ENCODE results near the gene ADAM12.
"Not testable (repeated sequence)": the region's sequence is repeated elsewhere in the genome, so short reads cannot be mapped to it uniquely, and the experiment has no call there.

ADAM12 gene

DNA sequence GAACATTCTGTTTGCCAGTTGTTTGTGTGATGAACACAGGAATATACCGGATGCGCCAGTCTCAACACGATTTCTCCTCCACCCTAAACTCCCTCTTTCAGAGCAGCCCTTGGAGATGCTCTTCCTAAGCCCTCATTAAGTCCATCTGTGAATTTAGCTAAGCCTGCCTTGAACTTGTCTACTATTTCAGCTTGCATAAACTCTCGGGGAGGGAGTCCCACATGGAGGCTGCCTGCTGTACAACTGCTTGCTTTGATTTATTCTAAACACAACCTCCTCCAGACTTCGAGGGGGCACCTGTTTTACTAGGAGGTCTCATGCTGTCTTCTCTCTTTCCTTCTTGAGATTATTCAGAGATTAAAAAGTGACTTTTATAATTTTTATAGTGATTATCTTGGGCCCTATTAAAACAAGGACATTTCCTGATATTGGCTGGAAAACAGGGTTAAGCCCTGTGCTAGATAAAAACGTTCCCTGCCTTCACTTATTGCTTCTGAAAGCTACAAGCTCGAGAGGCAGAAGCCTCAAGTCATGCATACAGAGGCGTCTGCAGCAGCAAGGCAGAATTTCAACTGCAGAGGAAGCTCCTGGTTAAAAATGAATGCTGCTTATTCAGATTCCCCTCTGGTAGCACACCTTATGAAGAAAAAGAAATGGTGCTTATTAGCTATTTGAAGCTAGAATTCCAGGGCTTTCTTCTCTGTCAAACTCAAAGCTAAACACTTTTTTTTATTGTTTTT is 317.6 kb downstream of the ADAM12 start:
- no peak for DNase-seq

DNA sequence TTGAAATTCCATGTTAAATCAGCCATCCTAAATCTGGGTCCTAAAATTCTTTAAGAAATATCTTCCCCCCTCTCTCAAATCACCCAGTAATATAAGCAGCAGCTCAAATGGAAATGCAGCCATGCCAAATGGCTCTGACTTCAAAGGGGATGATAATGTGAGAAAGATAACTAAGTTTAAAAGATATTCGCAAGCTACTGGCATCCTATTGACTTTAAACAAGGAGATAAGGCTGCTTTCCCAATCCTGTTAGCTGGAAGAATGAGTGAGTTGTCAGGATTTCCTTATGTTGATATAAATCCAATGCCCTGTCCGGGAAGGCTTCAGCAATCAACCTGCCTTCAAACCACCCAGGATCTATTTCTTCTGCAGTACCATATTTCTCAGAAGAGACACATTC is 320.0 kb downstream of the ADAM12 start:
- no peak for DNase-seq

DNA sequence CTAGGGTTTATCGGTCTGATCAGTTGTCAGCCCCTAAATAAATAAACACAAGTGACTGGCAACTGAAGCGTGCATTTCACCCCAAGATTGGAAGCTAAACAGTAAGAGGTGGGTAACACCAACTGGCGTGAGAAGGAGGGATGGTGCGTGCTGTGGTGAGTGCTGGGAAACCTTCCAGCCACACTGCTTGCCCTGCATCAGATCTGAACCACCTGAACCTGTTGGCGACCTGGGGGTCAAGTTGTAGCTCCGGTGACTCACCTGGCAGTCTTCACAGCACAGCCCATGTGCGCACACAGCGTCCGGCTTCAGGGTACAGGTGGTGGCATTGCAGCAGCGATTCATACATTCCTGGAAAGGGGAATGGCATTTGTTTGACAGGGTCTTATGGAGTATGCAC is 321.8 kb downstream of the ADAM12 start:
- no peak for DNase-seq

DNA sequence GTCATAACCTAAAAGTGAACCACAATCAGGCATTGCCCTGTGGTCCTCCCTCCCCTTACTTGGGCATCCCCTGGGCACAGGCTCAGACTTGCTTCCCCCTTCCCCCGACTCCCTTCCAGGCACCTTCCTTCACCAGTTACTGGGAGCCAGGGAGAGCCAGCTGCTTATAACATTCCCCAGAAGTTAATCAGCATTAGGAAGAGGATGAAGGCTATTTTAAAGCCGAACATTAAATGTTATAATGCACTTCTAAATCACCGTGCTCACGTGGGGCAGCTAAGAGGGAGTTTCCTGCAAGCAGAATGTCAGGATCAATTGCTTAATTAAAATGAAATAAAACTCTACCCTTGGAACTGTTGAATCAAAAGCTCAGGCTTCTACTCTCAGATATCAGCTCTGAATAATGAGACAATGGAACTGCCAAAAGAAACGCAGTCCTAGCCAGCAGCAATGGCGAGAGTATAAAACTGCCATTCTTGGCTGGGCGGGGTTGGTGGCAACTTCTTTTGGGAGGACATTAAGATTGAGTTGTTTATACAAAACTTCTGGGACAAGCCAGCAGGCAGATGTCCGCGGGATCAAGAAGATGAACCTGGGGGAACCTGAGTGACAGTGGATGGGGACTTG is 322.4 kb downstream of the ADAM12 start:
- DNase-seq = no peak

DNA sequence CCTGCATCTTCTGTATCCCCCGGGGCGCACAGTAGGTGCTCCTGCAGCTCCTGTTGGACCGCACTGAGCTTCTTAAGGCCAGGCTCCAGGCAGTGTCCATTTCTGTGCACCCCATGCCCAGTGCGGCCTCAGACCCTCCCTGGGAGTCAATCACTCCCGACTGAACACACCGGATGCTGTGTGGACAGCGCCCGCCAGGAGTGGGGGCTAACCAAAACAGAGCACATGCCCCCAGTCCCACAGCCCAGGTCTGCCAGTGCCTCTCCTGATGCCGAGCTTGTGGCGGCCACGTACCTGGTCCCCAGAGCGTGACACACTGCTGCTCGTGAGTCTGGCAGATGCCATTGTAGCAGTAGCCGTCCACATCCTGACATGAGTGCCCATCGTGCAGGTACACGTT is 323.8 kb downstream of the ADAM12 start:
- no peak for DNase-seq

DNA sequence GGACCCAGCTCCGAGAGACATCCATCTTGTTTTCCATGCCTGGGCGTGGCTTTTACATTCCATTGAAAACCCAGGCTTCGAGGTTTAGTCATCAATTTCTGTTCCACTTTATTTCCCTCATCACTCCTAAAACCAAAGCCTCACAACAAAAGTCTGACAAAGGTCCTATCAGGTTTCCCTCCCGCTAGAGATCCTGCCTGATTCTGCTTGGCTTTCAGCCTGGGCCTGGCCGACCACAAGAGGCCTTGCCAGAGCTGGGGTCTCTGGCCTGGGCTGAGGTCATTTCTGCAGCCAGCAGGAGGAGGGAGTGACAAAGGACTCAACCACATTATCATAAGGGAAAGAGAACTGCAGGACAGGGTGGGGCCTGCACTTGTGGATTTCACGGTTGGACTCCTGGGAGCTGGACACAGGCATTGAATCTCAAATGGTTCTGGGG is 324.9 kb downstream of the ADAM12 start:
- DNase-seq = no peak

DNA sequence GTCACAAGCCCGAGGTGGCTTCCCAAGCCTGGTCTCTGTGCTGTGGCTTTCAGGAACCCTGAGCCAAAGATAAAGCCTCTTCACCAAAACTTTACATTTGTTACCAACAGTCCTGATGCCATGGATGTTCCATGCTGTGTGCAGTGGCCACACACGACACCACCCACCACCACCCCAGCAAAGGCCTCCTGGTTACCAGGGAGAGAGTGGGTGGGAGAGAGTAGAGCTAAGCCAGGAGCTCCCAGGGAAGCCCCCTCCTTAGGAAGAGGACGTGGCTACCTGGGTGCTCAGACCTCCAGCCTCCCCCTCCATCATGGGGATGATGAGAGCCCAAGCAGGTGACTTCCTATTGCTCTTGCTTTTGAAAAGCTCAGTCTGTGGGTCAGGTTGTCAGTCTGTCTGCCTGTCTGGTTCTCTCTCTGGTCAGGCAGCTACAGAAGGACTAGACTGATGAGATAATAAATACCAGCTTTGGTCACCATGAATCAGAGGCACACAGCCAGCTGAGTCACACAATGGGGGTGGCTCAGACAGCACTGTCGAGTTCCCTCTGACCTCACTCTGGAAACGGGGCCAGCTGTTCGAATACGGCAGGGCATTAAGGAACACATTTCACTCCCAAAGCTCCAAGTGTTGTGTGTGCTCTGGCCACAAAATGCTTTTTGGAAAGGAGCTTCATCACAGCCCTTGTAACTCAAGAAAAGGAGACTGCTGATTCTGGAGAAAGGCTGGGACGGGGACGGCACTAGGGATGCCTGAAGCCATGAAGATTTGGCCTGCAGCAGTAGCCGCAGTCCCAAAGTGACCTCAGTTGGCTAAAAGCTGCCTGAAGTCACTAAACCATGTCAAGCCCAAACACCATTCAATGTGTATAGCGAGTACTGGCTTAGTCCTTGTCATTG is 325.9 kb downstream of the ADAM12 start:
- DNase-seq = peak in 1 of 2 experiments; percentile 14

DNA sequence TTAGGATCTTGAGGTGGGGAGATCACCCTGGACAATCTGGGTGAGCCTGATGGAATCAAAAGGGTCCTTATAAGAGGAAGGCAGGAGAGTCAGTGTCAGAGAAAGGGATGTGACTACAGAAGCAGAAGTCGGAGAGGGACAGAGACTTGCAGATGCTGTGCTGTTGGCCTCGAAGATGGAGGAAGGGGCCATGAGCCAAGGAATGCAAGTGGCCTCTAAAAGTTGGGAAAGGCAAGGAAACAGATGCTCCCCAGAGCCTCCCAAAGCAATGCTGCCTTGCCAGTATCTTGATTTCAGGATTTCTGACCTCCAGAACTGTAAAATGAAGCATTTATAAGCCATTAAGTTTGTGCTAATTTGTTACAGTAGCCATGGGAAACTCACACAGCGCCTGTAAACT is 326.8 kb downstream of the ADAM12 start:
- DNase-seq = no peak

DNA sequence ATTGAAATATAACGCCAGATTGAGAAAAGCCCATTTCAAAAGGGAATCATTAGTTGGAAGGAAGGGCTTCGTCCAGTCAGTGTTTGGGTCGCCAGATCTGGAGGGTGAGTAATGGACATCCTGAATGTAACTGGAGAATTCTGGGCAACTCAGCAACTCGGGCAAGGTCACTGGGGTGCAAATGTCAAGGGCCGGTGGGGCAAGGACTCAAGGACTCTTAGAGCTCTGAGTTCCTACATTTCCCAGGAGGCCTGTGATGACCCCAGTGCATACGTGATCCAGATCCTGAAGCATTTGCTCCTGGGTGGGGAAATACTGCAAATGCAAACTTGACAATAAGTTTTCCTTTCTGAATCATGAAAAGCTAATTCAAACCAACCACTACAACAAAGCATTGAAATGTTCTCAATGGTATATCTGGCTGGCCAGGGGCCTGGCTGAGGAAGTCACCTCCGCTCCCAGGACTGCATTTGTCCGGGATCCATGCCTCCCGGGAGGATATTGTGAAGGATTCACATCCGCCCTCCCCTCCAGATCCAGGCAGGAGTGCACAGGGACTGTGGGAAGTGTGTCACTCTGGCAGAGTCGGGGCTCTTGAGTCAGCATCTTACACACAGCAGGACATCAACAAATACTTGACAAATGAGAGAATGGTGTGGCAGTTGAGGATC is 327.9 kb downstream of the ADAM12 start:
- DNase-seq = no peak

DNA sequence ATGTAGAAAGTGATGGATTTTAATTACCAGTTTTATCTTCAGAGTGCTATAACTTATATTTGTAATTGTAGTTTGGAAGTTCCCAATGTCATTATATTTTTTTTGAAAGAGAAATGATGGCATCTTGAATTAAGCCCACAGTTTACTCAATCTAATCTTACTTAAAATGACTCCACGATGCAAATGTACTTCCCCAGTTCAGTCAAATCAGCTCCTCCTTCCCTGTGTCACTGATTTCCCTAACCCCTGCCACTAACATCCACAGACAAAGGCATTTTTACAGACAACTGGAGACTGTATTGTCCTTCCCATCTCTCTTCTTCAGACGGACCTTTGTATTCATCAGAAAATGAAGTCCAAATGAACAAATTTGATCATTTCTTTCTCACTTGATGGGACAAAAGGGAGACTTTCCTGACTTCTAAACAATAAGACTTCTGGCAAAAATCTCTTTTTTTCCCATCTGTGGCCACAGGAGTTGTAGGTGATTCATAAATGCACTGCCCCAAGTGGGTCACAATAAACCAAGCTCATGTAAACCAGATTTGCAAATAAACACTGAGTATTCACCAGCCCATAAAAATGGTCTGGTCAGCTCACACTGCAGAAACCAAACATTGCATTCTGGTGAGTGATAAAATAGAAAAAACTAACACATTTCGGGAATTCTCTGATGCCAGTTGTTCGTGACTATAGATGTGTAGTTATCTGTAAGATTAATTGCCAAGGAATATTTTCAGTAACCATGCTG is 329.0 kb downstream of the ADAM12 start:
- DNase-seq = no peak

DNA sequence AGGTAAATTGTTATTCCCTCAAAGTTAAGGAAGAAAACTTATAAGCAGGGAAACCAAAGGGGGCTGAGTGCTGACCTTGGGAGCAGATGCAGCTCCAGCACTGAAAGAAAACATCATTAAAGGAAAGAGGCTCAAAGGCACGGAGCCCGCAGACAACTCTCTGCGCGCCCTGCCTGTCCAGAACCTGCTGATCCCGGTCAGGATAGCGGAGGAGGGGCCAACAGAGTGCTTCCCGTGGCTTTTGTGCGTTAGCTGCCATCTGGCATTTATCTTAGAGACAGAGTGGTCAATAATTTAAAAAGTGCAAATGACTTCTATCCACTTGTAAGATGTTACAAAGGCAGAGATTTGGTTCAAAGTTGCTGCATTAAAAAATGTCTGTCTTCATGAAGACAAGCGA is 329.8 kb downstream of the ADAM12 start:
- no peak for DNase-seq

DNA sequence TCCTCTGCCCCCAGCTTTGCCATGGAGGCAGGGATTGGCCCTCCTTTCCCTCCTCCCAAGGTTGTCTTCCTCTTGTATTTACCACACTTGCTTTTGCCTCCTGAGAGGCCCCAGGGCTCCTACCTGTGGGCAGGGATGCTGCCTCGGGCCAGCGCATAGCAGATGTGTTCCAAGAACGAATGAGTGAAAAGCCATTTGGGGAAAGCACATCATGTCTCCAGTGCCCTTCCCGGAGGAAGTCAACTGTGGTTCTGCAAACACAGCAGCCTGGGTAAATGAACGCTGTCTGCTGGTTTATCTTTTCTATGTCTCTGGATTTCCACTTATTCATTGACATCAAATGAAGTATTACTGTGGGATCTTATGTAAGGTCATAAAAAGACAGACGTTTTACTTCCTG is 330.2 kb downstream of the ADAM12 start:
- no peak for DNase-seq

DNA sequence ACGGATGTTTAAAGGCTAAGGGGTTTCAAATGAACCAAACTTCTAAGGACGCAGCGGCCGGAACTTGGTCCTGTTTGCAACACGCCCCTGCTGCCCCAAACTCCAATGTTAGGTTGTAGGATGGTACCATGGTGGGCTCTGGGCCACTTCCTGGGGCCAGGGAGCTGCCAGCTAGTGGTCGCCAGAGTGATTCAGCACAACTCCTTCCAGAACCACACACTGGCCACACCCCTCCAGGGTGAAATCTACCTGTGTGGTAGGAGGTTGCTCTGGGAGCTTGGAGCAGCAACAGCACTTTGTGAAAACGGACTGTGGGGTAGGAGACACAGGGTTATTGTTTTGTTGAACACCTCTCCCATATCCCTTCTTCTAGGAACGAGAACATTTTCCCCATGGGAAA is 330.8 kb downstream of the ADAM12 start:
- DNase-seq = no peak

DNA sequence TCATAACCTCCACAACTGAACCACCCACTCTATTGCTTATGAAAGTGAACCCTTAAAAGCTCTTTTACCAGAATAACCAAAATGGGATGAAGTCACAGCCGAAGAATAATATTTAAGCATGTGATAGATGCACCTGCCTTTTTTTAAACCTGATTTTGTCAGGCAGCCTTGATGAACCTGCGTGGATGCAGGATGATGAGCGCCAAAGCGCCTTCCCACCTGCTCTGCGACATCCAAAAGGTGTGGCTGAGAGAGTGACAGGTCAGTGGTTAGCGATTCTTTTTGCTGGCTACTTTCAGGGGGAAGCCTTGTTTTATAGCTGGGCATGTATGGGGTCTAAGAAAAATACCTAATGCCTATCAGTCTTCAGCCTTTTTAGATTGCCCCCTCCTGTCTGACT is 334.1 kb downstream of the ADAM12 start:
- DNase-seq = no peak

DNA sequence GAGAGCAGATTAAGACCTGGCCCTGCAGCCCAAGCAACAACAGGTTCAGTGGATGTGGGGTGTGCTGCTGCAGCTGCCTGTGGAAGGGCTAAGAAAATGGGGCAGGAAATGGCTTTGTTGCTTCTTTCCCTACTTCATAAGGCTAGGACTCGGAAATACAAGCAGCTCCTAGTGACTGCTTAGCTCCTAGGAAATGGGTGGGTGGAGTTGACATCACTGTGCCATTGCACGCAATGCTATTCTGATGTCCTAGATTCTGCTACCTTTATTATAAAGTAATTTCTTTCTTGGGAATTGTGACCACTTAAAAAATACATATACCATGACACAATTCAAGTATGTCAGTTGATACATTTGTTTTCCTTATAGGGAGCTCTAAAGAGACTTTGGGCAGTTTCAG is 336.1 kb downstream of the ADAM12 start:
- no peak for DNase-seq

DNA sequence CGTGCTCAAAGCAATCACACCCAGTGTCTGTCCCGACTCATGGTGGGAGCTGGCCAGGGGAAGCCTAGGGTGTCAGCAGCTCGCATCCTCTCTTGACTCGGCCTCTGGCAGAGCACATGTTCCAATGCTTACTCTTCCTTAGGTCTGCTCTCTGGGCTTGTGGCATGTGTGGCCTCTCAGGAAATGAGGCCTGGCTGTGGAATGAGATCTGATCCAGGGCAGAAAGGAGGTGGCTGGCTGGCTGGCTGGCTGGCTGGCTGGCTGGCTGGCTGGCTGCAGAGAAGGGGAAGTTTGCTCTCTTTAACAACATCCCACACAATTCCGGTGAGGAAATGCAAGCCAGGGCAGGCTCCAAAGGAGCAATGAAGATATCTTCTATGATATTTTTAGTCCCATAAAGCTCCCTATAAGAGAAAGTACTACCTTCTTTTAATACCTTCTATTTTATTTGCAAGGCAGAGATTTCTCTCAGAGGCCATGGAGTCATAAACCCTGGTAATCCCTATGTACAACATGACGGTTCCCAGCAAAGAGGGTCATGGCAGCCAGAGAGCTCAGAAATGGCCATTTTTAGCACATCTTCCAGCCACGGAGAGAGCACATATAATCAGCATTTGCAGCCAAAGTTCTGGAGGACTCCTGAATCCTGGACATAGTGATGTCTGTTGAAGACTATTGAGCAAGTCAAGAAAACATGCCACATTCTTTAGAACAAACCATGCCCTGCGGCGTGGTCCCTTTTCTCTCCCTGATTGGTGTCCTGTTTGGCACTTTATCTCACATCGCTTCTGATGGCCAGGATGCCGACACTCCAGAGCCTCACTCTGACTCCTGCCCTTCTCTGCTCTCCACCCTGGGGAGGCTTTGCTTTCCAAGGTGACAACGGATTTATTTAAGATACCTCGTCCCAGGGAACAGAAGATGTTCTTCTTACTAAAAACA is 338.2 kb downstream of the ADAM12 start:
- DNase-seq = no peak

DNA sequence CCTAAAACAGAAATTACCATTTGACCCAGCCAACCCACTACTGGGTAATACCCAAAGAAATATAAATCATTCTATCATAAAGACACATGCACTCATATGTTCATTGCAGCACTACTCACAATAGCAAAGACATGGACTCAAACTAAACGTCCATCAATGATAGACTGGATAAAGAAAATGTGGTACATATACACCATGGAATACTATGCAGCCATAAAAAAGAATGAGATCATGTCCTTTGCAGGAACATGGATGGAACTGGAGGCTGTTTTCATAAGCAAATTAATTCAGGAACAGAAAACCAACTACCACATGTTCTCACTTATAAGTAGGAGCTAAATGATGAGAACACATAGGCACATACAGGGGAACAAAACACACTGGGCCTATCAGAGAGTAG is 340.5 kb downstream of the ADAM12 start:
- not testable (repeated sequence) for DNase-seq

DNA sequence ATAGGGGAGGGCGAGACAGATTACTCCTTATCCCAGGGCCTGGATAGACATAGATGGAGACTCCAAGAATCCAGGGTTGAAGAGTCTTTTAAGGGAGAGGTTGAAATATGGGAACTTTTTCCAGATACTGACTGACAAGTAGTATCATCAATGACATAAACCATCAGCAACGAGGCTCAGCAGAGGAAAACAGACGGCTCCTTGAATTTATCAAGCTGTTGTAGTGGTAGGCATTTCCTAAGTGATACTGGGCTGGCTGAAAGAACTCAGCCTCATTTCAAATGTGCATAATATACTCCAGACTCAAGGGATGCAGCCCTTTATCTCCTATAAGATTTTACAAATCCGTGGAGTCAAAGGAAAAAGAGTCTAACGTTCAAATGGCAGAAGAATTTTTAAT is 341.4 kb downstream of the ADAM12 start:
- no peak for DNase-seq

DNA sequence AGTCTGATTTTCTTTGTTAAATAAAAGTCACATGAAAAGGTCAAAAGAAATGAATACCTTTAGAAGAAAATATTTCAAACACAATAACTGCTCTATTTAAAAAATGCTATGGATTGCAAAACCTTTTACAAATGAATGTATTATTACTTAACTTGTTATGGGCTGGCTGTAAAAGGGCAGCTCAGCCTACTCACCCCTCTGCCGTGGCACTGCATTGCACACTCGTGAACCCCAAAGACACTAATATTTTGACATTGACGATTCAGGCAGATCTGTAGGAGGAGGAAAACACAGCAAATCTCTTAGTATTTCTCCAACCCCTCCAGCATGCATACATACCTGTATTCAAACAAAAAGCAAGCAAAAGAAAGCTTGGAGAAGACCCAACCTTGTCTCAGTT is 342.4 kb downstream of the ADAM12 start:
- no peak for DNase-seq

DNA sequence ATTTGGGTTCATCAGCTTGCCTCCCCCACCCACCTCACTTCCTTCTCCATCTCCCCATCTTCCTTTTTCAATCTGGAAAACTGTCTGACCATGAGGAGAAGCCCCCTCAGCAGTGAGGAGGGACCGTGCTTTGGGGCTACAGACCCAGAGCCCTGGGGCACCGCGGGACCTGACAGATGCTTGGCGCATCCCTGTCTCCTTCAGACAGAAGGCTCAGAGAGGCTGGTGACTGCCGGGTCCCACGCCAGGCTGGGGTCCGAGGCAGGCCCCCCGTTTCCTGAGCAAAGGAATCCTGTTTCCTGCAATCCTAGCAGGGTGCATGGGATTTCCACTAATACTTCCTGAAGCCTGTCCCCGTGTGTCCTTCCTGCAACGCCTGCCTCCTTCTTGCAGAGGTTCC is 344.9 kb downstream of the ADAM12 start:
- no peak for DNase-seq

DNA sequence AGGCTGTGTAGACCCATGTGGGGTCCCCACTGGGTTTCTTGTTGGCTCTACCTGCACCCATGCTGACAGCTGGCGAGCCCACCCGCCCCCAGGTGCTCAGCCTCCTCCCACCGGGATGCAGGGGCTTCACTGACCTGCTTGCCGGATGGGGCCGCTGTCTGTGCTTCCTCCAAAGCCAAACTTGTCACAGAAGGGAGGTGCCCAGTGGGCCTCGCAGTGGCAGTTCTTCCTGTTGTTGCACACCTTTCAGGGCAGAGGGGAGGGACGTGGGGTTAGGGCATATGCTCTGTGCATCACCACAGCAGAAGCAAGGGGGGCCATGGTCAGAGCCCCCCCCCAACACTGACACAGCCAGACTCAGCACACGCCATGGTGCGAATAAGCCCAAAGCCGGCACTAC is 345.4 kb downstream of the ADAM12 start:
- DNase-seq = no peak

Data from activated CD4-positive, alpha-beta T cell treated with anti-CD3 and anti-CD28 coated beads, Interleukin-2, amount 50 U/mL, for 48 hours (primary cell).